ENCODE results near the gene PTRHD1.

- TF ChIP-seq POLR2A (IDR thresholded peaks at IDR 0.05) (no peak), CTCF (IDR thresholded peaks at IDR 0.05) (no peak)
These were observed 48.1 kb upstream of the PTRHD1 start for GRCh38 chr2:24840962-24841945.
